ENCODE data around the gene SMCO4. TPM values are rescaled to one million over a fixed set of nuclear protein-coding genes. Genes with fewer than 3 reads are reported as not detected.
A peak's percentile ranks its signal among the peaks of the same experiment; 100 is the strongest.
"Not testable (repeated sequence)": the region's sequence is repeated elsewhere in the genome, so short reads cannot be mapped to it uniquely, and the experiment has no call there.

SMCO4 gene
- total RNA-seq, 3 donors from 2014 or later = 37.5 to 75.4 (median 41.5) TPM

DNA sequence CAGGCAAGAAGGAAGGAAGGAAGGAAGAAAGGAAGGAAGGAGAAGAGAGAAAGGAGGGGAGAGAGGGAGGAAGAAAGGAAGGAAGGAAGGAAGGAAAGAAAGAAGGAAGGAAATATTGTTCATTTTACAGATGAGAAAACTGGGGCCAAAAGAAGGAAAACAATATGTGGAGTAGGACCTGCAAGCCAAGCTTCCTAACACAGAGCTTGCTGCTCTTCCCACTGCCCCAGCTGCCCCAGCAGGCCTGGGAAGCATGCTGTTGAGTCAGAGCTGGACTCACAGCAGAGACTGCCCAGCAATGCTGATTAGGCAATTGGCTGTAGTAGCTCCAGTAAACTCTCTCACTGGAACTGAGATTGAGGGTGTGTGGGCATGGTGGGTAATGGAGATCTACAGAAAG, 42.6 kb upstream of the SMCO4 start:
- DNase-seq = no peak
- intact Hi-C loops (cut with DNase I, micrococcal nuclease) = no loop called here
- Histone ChIP-seq H3K36me3 (ENCODE audit: low read depth) (no peaks in the 10 kb centered on the region), H3K4me1 (ENCODE audit: low read depth) (peaks cover 3% of the 10 kb centered on the region), H3K4me3 (no peak overlapping the region), H3K9me3 (no peaks in the 10 kb centered on the region)
- TF ChIP-seq, protein P1, sequence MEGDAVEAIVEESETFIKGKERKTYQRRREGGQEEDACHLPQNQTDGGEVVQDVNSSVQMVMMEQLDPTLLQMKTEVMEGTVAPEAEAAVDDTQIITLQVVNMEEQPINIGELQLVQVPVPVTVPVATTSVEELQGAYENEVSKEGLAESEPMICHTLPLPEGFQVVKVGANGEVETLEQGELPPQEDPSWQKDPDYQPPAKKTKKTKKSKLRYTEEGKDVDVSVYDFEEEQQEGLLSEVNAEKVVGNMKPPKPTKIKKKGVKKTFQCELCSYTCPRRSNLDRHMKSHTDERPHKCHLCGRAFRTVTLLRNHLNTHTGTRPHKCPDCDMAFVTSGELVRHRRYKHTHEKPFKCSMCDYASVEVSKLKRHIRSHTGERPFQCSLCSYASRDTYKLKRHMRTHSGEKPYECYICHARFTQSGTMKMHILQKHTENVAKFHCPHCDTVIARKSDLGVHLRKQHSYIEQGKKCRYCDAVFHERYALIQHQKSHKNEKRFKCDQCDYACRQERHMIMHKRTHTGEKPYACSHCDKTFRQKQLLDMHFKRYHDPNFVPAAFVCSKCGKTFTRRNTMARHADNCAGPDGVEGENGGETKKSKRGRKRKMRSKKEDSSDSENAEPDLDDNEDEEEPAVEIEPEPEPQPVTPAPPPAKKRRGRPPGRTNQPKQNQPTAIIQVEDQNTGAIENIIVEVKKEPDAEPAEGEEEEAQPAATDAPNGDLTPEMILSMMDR (IDR thresholded peaks at IDR 0.05) = no peak
- peak; percentile 49 for ATAC-seq

GRCh38 chr11:93583490-93583889, 40.3 kb upstream of the SMCO4 start:
- Histone ChIP-seq H3K4me3 (no peak overlapping the region), H3K36me3 (ENCODE audit: low read depth) (no peaks in the 10 kb centered on the region), H3K9me3 (peaks cover 3% of the 10 kb centered on the region), H3K4me1 (ENCODE audit: low read depth) (no peaks in the 10 kb centered on the region)
- no peak for DNase-seq
- intact Hi-C loops (cut with DNase I, micrococcal nuclease) = no loop called here
- ATAC-seq = no peak
- TF ChIP-seq, protein P1 (IDR thresholded peaks at IDR 0.05) = no peak

GRCh38 chr11:93579187-93579751, 36.1 kb upstream of the SMCO4 start:
- peaks cover 3% of the 10 kb centered on the region for H3K9me3 ChIP-seq
- intact Hi-C loops (cut with DNase I, micrococcal nuclease) = no loop called here
- ATAC-seq (no peak), DNase-seq (no peak)
- H3K4me1 ChIP-seq (ENCODE audit: low read depth) = no peaks in the 10 kb centered on the region
- TF ChIP-seq, protein P1 (IDR thresholded peaks at IDR 0.05) = no peak
- H3K4me3 ChIP-seq = no peak overlapping the region
- no peaks in the 10 kb centered on the region for H3K36me3 ChIP-seq (ENCODE audit: low read depth)

DNA sequence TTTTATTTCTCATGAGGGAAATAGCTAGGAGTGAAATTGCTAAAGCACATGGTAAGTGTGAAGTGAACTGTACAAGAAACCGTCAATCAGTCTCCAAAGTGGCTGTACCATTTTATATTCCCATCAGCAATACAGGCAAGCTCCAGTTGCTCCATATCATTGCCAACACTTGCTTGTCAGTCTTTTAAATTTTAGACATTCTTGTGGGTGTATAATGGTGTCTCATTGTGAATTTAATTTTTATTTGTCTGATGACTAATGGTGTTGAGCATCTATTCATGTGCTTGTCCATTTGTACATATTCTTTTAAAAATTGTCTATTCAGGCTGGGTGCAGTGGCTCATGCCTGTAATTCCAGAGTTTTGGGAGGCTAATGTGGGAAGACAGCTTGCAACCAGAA, 34.1 kb upstream of the SMCO4 start:
- no peak for ATAC-seq
- TF ChIP-seq, protein P1 (IDR thresholded peaks at IDR 0.05) = no peak
- Histone ChIP-seq H3K9me3 (peaks cover 3% of the 10 kb centered on the region), H3K4me3 (no peak overlapping the region), H3K36me3 (ENCODE audit: low read depth) (no peaks in the 10 kb centered on the region), H3K4me1 (ENCODE audit: low read depth) (no peaks in the 10 kb centered on the region)
- DNase-seq = no peak
- intact Hi-C loops (cut with DNase I, micrococcal nuclease) = no loop called here

DNA sequence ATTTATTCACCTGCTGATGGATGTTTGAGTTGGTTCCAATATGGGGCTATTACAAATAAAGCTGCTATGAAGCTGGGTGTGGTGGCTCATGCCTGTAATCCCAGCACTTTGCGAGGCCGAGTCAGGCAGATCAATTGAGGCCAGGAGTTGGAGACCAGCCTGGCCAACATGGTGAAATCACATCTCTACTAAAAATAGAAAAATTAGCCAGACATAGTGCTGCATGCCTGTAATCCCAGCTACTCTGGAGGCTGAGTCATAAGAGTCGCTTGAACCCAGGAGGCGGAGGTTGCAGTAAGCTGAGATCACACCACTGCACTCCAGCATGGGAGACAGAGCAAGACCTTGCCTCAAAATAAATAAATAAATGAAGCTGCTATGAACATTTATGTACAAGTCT, 33.7 kb upstream of the SMCO4 start:
- ATAC-seq = not testable (repeated sequence)

DNA sequence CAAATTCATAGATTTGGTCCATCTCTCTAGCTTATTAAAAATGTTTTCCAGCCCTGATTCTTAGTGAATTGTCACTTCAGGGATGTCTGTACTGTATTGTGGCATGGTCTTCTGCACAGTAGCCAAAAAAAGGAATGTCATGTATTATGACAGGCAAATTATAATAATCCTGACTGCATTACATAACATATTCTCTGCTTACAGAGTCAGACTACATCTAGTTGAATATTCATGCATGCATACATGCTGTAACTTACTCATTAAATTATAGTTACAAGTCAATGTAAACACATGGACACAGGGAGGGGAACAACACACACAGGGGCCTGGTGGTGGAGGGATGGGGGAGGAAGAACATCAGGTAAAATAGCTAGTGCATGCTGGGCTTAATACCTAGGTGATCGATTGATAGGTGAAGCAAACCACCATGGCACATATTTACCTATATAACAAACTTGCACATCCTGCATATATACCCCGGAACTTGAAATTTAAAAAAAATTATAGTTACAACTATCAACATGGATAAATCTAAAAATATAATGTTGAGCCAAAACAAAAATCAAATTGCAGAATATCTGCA, 31.5 kb upstream of the SMCO4 start:
- intact Hi-C loops (cut with DNase I, micrococcal nuclease) = no loop called here
- H3K9me3 ChIP-seq = peaks cover 3% of the 10 kb centered on the region
- DNase-seq (no peak), ATAC-seq (no peak)
- no peak overlapping the region for H3K4me3 ChIP-seq
- TF ChIP-seq, protein P1 (IDR thresholded peaks at IDR 0.05) = no peak
- no peaks in the 10 kb centered on the region for H3K36me3 ChIP-seq (ENCODE audit: low read depth)
- H3K4me1 ChIP-seq (ENCODE audit: low read depth) = no peaks in the 10 kb centered on the region

More for the DNA sequence above, 33.7 kb upstream of the SMCO4 start:
- intact Hi-C loops (cut with DNase I, micrococcal nuclease); H3K9me3 ChIP-seq; H3K4me1 ChIP-seq (ENCODE audit: low read depth); H3K4me3 ChIP-seq; DNase-seq; H3K36me3 ChIP-seq (ENCODE audit: low read depth): not testable (repeated sequence)
